ENCODE results near the gene NAP1L4.

Gene NAP1L4

DNA sequence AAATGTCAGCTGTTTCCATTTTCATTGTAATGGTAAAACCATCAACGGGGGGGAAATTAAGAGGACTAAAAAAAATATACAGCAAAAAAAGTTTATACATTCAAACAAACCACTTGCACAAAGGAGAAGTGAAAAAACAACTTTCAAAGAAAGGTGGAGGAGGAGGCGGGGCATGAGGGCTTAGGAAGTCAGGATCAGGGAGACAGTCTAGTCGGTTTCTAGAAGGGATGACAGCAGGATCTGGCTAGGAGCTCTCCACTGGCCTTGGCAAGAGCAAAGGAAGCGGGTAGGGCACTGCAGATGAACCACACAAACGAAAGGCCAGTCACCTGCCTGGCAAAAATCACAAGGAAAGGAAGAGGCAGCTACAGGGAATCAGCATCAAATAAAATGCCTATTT lies 31.0 kb downstream of the NAP1L4 start:
- no peak for DNase-seq

DNA sequence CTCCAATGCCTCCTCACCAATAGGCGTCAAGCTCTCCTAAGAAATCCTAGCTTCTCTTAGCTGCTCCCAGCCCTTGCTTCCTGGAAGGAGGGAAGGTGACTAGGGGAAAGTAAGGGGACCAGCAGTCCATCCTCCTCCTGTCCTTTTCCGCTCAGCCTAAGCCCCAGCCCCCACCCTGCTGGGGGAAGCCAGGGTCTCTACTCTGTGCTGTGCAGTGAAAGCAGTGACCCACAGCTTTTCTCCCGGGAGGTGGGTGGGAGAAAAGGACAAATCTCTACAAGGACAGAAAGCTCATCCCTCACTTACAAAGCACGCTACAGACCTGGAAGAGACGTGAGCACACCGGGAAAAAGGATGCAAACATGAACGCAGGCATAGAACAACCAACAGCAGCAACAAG lies 32.0 kb downstream of the NAP1L4 start:
- DNase-seq, result no peak

DNA sequence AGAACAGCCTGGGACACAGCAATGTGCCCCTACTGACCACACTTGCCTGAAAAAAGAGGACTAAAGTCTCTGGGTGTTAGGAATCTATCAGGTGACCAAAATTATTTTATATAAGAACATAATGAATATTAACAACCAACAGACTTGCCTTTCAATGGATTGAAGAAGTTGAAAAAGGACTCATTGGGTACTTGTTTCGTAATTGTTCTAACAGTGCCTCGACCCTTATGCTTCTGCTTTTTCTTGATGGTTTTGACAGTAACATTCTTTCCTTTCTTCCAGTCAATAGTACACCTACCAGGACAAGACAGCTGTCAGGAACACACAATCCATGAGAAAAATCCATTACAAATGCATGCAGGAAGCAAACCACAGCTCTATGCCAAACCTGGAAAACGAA lies 33.9 kb downstream of the NAP1L4 start:
- DNase-seq, result no peak

DNA sequence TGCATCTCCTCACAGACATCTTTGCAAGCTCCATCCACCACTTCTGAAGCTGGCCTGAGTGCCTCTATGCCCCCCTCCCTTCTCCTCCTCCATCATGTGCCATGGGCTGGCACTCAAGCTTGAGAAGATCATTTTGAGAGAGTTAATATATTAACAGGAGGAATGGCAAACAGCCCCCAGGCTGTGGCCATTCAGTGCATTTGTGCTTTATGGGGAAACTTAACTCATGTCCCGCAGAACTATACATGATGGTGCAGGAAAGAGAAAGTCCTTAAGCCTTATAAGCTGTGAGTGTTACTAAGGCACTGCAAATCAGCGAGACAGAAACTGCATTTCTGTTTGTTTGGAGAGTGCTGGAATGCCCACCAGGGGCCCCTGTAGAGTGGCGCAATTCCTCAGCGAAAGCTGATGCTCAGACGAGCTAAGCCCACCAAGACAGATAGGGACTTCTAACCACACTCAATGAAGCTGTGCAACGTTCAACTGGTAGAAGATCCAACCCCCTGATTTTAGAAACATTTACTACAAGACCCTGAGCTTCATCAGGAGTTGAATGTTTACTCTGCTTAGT lies 36.1 kb downstream of the NAP1L4 start:
- DNase-seq, result no peak

DNA sequence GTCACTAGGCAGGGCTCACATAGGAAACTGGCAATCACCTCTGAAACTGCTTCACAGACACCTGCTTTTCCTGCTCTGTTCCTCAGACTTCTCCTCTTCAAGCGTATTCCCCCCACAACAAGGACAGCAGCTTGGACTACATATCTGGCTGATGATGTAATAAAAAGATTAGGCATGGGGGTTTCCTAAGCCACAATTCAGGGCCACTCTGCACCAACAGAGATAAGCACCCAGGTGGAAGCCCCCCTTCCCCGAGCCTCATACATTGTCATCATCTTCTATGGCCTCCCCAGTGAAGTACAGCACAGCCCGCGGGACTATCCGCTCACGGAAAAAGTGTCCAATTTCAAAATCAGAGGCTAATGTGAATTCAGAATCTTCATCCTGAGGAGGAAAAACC lies 37.9 kb downstream of the NAP1L4 start:
- no peak for DNase-seq

DNA sequence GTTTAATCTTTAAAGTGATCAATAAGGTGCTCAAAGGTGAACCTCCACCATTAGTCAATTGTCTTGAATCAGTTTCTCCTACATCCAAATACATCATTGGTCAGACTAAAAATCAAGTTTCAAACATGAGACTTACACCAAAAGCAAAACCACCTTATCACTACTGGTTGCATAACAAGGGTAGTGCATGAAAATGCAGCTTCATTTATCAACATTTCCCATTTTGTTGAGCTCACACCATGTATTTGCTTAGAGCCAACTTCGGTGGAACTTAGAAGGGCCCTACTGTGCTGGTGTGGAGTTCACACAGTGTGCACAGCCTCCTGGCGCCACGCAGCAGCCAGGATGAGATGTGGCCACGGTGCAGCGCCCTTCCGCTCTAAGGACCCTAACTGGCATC lies 39.8 kb downstream of the NAP1L4 start:
- DNase-seq, result no peak

DNA sequence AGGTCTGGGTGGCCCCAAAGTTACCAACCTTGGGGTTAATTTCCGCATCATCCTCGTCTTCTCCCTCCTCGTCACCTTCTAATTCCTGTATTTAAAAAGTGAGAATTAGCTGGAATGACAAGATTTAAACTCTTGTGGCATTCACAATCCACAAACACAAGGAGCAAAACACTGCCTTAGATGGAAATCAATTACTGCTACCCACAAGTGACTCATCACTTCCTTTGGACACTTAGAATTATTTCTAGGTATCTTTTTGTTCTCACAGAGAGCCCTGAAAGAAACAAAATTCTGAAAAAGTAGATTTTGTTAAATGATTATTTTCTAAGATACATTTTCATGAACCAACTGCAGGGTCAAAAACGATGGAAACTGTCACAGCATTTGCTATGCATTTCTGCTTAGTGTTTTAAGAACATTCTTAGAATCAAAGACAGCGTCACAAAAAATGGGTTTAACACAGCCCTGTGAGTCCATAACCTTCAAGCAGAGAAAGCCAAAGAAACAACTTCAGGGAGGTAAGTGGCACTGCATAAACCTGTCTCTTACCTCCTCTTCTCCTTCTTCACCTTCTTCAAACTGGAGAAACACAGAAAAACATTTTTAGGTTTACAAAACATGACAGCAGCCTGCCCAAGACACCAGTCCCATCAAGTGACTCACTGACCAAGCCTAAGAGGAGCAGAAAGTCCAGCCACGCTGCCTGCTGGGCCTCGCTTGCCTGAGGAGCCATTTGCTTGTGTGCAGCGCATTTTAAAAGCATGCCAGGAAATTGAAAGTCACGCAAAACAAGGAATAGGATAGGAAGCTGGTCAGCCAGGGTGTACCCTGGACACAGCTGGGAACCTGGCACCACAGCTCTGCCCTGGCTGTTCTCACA lies 40.7 kb downstream of the NAP1L4 start:
- DNase-seq, result no peak

DNA sequence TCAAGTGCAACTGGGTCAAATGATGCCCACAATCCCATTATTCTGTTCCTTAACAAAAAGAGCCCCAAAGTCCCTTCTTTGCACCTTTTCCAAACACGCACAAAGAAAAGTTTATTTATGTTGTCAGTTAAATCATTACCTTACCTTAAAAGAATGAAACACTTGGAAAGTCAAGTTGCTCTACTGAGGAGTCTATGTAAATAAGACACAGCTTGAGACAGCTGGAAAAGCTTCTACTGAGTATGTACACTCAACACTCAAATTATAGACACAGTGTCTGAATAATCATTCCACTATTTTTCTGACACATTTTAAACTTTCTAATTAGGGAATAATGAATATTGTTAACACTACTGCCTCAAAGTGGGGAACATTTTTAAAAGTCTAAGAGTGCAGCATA lies 41.3 kb downstream of the NAP1L4 start:
- no peak for DNase-seq

DNA sequence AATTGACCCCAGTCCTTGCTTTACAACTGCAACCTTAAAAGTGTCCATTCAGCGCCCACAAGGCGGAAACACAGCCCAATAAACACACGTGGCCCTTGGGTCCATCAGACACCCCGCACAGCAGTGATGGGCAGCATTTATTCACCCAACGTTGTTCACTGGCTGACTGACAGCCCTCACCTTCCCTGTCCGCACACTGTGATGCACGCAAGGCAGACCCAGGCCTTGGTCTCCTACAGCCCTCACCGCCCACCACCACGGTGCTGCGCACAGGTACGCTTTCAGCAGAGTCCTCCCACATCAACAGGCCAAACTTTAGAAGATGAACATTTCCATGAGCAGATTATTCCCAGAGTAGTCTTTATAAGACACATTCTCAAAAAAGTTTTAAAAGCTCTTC lies 42.2 kb downstream of the NAP1L4 start:
- DNase-seq, result no peak

DNA sequence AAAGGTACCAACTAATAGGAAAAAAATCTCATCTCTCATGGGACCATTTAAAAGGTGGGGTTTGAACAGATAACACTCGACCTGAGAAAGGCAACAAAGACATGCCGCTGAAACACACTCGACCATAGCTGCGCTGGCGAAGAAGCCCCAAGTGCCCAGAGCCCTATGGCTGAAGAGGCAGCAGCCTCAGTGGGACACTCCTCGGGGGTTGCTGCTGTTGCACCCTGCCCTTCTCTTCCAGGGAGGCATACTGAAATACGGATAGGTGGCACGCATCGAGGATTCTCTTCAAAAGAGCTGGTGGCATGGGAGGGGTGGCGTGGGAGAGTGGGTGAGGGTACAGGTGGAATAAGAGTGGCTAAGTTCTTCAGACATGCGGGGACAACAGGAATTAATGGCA lies 44.4 kb downstream of the NAP1L4 start:
- no peak for DNase-seq

DNA sequence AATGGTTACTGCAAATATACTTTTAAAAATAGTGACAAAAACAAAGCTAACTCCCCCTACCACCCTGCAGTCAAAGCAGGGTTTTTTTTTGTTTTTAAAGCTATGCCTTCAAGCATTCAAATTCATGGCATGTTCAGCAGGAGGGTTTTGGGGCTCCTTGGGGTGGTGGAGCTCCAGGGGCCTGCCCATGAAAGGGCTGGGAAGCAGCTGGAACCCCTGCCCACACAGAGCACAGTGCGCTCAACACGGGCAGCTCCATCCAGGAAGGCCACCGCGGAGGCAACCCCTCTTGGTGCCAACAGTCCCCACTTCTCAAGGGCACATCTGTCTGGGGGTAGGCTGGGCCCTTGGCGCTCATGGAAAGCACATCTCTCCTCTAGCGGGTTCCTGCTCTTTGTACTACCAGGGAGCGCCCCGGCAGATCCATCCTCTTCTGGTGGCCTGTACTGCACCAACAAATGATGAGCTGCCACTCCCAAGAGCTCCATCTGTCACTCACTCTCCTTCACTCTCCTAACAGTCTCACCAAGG lies 46.3 kb downstream of the NAP1L4 start:
- no peak for DNase-seq

DNA sequence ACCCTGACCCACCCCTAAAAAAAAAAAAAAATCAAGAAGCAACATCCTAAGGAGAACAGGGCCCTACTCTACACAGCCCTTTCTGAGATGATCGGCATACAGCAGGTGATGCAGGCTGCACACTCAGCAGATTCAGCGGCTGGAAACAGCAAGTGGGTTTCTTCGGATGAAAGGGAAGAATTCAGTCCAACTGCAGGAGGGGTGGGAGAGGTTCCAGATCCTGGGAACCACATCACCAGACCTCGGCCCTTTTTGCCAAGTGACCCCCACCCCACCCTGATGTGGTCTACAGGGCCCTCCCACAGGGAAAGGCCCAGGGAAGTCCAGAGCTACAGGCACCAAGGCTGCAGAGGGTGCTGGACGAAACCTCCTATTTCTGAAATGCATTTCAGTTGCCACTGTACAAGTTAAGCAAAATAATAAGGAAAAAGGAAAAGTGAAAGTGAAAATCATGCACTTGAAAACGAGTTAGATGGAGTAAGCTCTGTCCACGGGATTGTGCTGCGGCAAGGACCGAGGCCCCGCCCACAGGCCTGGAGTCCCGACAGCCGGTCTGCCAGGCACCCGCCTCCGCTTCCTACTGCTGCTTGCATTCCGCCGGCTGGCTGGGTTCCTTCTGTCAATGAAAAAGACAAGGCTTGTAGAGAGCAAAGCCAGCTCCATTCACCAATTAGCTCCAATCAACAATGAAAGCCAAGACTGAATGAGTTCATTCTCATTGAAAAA lies 46.9 kb downstream of the NAP1L4 start:
- DNase-seq, result peak in 57 of 58 donors; percentile 11 to 95 (median 84)

DNA sequence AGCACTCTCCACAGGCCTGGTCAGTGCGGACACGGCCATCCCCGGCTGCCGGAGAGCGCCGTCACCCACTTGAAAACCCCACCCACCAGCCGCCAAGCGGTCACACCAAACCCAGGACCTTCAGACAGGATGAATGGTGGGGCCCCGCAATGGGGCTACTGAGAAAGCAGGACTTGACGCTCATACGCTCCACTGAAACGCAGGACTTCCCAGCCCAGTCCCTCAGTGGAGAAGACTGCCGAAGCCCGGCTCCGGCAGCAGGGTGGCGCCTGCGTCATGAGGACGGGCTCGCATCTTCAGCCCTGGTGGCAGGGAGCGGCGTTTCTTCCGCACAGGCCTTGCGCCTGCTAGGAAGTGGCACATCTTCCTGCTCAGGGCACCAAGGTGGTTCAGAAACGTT lies 47.6 kb downstream of the NAP1L4 start:
- no peak for DNase-seq

DNA sequence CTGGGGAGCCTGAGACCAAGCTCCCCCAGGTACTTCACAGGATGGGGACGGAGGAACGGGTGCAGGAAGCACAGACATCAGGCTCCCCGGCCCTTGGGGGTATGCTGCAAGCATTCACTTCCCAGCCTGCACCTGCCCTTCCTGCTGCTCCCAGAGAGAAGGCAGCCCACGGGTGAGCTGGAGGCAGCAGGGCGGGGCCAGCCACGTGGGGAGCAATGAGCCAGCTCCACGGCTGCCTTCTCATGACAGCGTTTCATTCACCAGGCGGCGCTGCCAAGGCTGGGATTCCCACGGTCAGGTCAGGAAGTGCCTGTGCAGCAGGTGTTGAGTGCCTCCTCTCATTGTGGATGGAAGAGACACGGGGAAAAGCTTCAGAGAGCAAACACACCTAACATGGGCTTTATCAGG lies 48.4 kb downstream of the NAP1L4 start:
- peak in 4 of 58 donors; percentile 17 to 68 (median 35) for DNase-seq

DNA sequence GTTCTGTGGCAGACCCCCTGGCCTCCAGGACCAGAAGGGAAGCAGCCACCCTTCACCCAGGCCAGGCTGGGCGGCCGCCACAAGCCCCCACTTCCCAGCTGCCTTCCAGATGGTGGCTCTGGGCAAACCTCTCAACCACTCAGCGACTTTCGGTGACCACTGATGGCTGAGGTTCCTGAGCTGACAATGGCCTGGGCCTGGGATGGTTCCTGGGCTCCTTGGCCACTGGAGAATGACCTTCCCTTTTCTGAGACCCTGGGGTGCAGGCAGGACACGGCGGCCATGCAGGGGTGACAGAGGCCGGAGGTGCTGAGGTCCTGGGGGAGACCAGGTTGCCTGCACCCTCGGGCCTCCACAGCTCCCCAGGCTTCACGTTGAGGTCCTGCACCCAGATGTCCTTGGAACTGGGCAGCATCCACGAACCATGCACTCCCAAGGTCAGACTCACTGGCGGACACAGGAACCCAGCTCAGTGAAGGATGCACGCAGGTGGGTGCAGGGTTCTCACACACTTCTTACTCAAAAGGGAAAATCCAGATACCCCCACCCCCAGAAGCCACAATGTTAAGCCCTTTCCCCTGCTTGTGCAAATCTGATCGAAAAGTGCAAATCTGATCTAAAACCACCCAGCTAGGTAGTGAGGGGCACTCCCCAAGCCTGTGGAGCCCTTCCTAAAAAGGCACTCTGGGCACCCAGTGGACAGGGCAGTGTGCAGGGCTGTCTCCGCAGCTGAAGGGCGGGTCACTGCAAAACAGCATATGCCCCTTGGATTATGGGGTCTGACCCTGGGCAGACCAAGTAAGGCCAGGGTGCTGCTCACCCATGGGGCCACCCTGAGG lies 49.0 kb downstream of the NAP1L4 start:
- DNase-seq, result no peak

DNA sequence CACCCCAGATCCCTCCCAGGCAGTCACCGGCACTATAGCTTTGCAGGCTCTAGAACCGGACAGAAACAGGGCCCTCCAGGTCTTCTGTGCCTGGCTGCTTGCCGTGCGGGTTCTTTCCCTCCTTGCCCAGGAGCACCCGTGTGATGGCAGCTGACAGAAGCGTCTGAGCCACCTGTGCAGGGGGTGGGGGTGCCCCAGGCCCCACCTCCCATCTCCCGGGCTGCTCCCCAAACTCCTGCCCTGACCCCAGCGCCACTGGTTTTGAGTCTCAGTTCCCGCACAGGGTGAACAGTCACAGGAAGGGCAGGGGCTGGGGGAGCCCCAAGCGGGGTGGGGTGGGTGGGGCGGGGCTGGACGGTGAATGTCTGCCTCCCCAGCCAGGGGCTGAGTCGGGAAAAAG lies 49.7 kb downstream of the NAP1L4 start:
- no peak for DNase-seq

DNA sequence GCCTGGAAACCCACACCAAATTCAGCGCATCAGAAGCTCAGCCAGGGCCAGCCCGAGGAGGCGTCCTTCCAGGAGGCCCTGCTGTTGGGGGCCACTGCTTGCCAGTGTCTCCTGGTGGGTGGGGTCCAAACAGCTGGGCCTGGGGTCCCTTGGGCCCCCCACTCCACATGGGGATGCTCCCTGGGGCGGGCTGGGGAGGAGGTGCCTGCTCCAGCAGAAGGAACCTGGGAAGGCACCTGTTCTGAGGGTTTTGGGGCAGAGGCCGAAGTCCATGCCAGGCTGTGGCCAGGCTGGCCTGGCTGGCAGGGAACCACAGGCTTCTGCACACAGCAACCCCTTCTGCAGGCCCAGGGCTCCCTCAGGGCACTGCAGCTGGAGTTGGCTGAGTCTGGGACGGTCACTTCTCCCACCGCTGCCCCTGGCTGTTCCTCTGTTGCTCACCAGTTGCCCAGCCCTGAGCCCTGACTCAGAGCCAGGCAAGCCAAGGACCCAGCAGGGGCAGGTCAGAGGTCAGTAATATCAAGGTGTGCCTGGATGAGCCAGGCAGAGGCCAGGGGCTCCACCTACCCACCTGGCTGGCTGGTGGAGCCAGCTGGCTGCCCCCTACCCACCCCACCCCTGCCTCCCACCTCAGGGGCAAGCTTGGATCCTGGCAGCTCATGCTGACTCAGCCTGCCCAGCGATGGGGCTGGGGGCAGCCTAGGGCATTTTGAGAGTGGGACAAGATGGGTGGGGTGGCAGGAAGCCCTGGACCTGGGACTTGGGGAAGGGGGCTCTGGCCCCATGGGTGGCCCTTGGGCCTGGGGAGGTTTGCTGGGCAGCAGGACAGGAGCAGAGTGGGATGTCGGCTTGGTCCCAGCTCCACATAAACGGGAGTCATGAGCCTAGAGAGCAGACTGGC lies 51.0 kb downstream of the NAP1L4 start:
- DNase-seq, result no peak

DNA sequence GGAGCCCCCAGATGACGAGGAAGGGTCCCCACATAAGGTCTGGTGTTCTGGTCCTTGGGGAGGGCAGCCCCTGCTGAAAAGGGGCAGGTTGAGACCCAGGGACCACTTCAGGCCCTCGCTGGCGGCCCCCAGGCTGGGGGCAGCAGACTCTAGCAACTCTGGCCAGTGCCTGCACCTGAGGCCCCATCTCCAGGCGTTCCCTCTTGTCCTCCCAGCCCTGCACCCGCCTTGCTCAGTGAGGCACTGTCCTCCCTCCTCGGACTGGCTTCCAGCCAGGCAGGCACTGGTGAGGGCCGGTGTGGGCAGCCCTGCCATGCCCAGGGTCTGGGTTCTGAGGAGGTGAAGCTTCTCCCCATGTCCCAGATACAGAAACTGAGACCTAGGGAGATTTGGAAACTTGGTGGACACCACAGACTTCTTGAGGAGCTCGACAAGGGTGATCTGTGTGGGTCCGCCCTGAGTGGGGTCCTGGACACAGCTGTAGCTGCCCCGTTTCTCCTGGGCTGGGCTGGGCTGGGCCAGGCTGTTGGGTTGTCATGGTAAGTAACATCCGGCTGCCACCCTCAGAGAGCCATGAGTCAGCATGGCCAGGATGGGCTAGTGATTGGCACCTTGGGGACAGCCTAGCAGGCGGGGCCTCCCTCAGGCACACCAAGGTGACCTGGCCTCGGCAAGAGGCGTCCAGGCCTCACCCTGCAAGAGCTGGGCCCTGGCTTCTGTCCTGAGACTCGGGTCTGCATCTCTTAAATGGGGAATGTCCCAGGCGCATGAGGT lies 51.8 kb downstream of the NAP1L4 start:
- no peak for DNase-seq
